Heart left ventricle (tissue), 13 donors: ENCODE results near the gene NKTR.

ENCODE experiments used
- CTCF ChIP-seq, 12 donors: fragments of 200-600 bp; sonication (generic) in 4 of 12; IDR thresholded peaks; one replicate each; pipeline versions ENCODE4 v1.5.0 to v1.8.0; 2018 to 2022; ENCODE audit warnings: antibody characterized with exemption in 12 of 12, mild to moderate bottlenecking in 5 of 12
- POLR2A ChIP-seq, 2 donors: fragments of 450-650 bp; IDR thresholded peaks; one replicate each; pipeline ENCODE4 v1.6.1; 2017; ENCODE audit warnings: antibody characterized with exemption in 2 of 2, mild to moderate bottlenecking in 2 of 2, moderate library complexity in 2 of 2
- donor health status: ischemic (EF 13 %, LVEDD 7.1; RV severe dilation, severe dysfunction).
- donor health status: DM: no; HTN: yes; CAD: no.
- donor health status: DM: no; HTN: no; CAD: no.
- donor health status: ischemic (EF 25% LVEDD 6.9; RV normal size, moderate dysfunction).
- donor health status: ischemic (EF 25% LVEDD 5.7; RV mildly dilated, moderate dysfunction).
- donor health status: ischemic (EF 35%, LVEDD 5.7; RV mildly dilated, moderate dysfunction).
- donor health status: nonischemic (EF 11% LVEDD 7.7; RV severe dilation, severe dysfunction).
- donor health status: DM: yes; HTN: yes; CAD: no.
- donor health status: PGD.
- donor health status: ischemic (EF 29% LVEDD 5.4; RV normal size, mild dysfunction).
- donor health status: nonischemic (EF 23%, LVEDD 6.1; RV moderate dilation, normal function).

- no peak for TF ChIP-seq CTCF (IDR thresholded peaks at IDR 0.05)
- no peak for TF ChIP-seq POLR2A (IDR thresholded peaks at IDR 0.05)
These were observed 93.9 kb downstream of the NKTR start for GRCh38 chr3:42694366-42694765.
